WTC11 (cell line): Measurements from ENCODE around the gene MARCHF11. TPM values are rescaled to one million over a fixed set of nuclear protein-coding genes. Genes with fewer than 3 reads are reported as not detected.

Experiments used
- ATAC-seq: fragments of 200-7000 bp; cut with Tn5 transposase; 2 replicates; pipeline ENCODE4 v1.10.0; 2021; ENCODE audit warnings: mild to moderate bottlenecking, moderate library complexity
- CTCF ChIA-PET: fragments of 300-600 bp; sonication (Branson Sonifier 250); formaldehyde crosslinking; loops from one replicate; lab custom pipeline; 2021; ENCODE audit warnings: antibody characterized with exemption; lab: Charles Lee
- POLR2A ChIA-PET: fragments of 350-600 bp; sonication (Branson Sonifier 250); formaldehyde crosslinking; loops from one replicate; lab custom pipeline; 2021; ENCODE audit warnings: antibody characterized with exemption; lab: Charles Lee
- DNase-seq: peaks from one replicate; pipeline ENCODE4 v3.0.0; 2021; ENCODE audit warnings: low spot score
- H3K27ac Mint-ChIP-seq: 2 replicates; pipeline ENCODE4 v1.8.0; 2021; ENCODE audit warnings: mixed read lengths
- H3K27me3 Mint-ChIP-seq: 2 replicates; pipeline ENCODE4 v1.8.0; 2021; ENCODE audit warnings: low read depth, mild to moderate bottlenecking, moderate library complexity, mixed read lengths
- H3K36me3 Mint-ChIP-seq: 2 replicates; pipeline ENCODE4 v1.8.0; 2021; ENCODE audit warnings: mixed read lengths
- H3K4me1 Mint-ChIP-seq: 2 replicates; pipeline ENCODE4 v1.8.0; 2022; ENCODE audit warnings: mixed read lengths
- H3K4me3 Mint-ChIP-seq: 2 replicates; pipeline ENCODE4 v1.8.0; 2021; ENCODE audit warnings: mild to moderate bottlenecking, moderate library complexity, mixed read lengths
- H3K9me3 Mint-ChIP-seq: 2 replicates; pipeline ENCODE4 v1.8.0; 2021; ENCODE audit warnings: mixed read lengths
- AR ChIP-seq: fragments of 250-450 bp; sonication (Bioruptor Pico); IDR thresholded peaks from 2 replicates; pipeline ENCODE4 v1.9.0; 2021; ENCODE audit warnings: mild to moderate bottlenecking
- ATF2 ChIP-seq: sonication (generic); formaldehyde crosslinking; IDR thresholded peaks from 2 replicates; pipeline ENCODE4 v1.8.1; 2022; ENCODE audit warnings: low read depth, missing genetic modification reagents, borderline replicate concordance
- ATF3 ChIP-seq: sonication (generic); formaldehyde crosslinking; conservative IDR thresholded peaks from 2 replicates; pipeline ENCODE4 v1.8.1; 2022; ENCODE audit warnings: mild to moderate bottlenecking, missing genetic modification reagents
- CBFB ChIP-seq: sonication (generic); formaldehyde crosslinking; IDR thresholded peaks from 2 replicates; pipeline ENCODE4 v1.8.1; 2022; ENCODE audit warnings: mild to moderate bottlenecking, low read depth, missing genetic modification reagents
- CTCF ChIP-seq: fragments of 200-600 bp; IDR thresholded peaks from 2 replicates; pipeline ENCODE4 v1.8.0; 2022; ENCODE audit warnings: antibody characterized with exemption
- E2F5 ChIP-seq: sonication (generic); formaldehyde crosslinking; IDR thresholded peaks from 2 replicates; pipeline ENCODE4 v1.8.1; 2022; ENCODE audit warnings: mild to moderate bottlenecking, moderate library complexity, missing genetic modification reagents
- EMX1 ChIP-seq: fragments of 250-450 bp; sonication (Bioruptor Pico); IDR thresholded peaks from 2 replicates; pipeline ENCODE4 v1.8.0; 2021; ENCODE audit warnings: mild to moderate bottlenecking
- FOXK1 ChIP-seq: sonication (generic); formaldehyde crosslinking; IDR thresholded peaks from 2 replicates; pipeline ENCODE4 v1.8.0; 2022; ENCODE audit warnings: mild to moderate bottlenecking, moderate library complexity, missing genetic modification reagents
- NFE2L1 ChIP-seq: sonication (generic); formaldehyde crosslinking; IDR thresholded peaks from 2 replicates; pipeline ENCODE4 v1.8.1; 2023; ENCODE audit warnings: missing genetic modification reagents
- NFYB ChIP-seq: sonication (generic); formaldehyde crosslinking; conservative IDR thresholded peaks from 2 replicates; pipeline ENCODE4 v1.8.0; 2022; ENCODE audit warnings: low read depth, missing genetic modification reagents
- RORB ChIP-seq: fragments of 250-450 bp; sonication (Bioruptor Pico); IDR thresholded peaks from 2 replicates; pipeline ENCODE4 v1.9.0; 2021; ENCODE audit warnings: mild to moderate bottlenecking
- SOX15 ChIP-seq: fragments of 250-450 bp; sonication (Bioruptor Pico); IDR thresholded peaks from 2 replicates; pipeline ENCODE4 v1.9.0; 2021; ENCODE audit warnings: mild to moderate bottlenecking
- ZBTB21 ChIP-seq: sonication (generic); formaldehyde crosslinking; IDR thresholded peaks from 2 replicates; pipeline ENCODE4 v1.8.1; 2023; ENCODE audit warnings: mild to moderate bottlenecking, missing genetic modification reagents, borderline replicate concordance
- ZNF138 ChIP-seq: sonication (generic); formaldehyde crosslinking; conservative IDR thresholded peaks from 2 replicates; pipeline ENCODE4 v1.8.1; 2022; ENCODE audit warnings: mild to moderate bottlenecking, moderate library complexity, missing genetic modification reagents
- ZNF219 ChIP-seq: sonication (generic); formaldehyde crosslinking; IDR thresholded peaks from 2 replicates; pipeline ENCODE4 v1.8.0; 2023; ENCODE audit warnings: missing genetic modification reagents, mild to moderate bottlenecking, borderline replicate concordance
- ZNF281 ChIP-seq: sonication (generic); formaldehyde crosslinking; IDR thresholded peaks from 2 replicates; pipeline ENCODE4 v1.8.0; 2023; ENCODE audit warnings: mild to moderate bottlenecking, missing genetic modification reagents
- ZNF317 ChIP-seq: sonication (generic); formaldehyde crosslinking; IDR thresholded peaks from 2 replicates; pipeline ENCODE4 v1.8.1; 2023; ENCODE audit warnings: low read depth, mild to moderate bottlenecking, moderate library complexity, missing genetic modification reagents, borderline replicate concordance
- ZSCAN18 ChIP-seq: fragments of 250-450 bp; sonication (Bioruptor Pico); IDR thresholded peaks from 2 replicates; pipeline ENCODE4 v2.1.2; 2022; ENCODE audit warnings: mild to moderate bottlenecking, moderate library complexity
- total RNA-seq: library from RNA; stranded (reverse); gene quantifications from 3 replicates; pipeline ENCODE4 v1.2.3, GENCODE V29; 2021

Gene MARCHF11
- total RNA-seq, 1 experiment from 2014 or later, result 2.9 TPM

GRCh38 chr5:16169550-16169949 is 10.0 kb downstream of the MARCHF11 start (continued):
- no peak for TF ChIP-seq EMX1 (CRISPR knock-in tag)
- no peak for TF ChIP-seq ATF3 (CRISPR knock-in tag)
- no peak for TF ChIP-seq AR (CRISPR knock-in tag)
- no peak for TF ChIP-seq NFYB (CRISPR knock-in tag)
- TF ChIP-seq ZSCAN18, result no peak
- no peak for TF ChIP-seq FOXK1 (CRISPR knock-in tag)

- ATAC-seq, result peak; percentile 99
- ChIA-PET POLR2A (interaction anchor here (0.5 kb wide), 1 partner anchor 286 kb away, joined by 3 read pairs; no protein-coding TSS in a partner anchor), CTCF (interaction anchor here (0.6 to 2.1 kb wide), 28 partner anchors 9 to 441 kb away, joined by 3 to 82 read pairs (median 3); partner anchors contain the start of gene MARCHF11)
- no peak for DNase-seq
- Mint-ChIP-seq H3K4me1 (no peaks in the 10 kb centered on the region), H3K36me3 (no peaks in the 10 kb centered on the region), H3K27me3 (no peaks in the 10 kb centered on the region), H3K27ac (no peak overlapping the region), H3K9me3 (no peaks in the 10 kb centered on the region), H3K4me3 (no peak overlapping the region)
- TF ChIP-seq SOX15 (CRISPR knock-in tag) (no peak), CTCF (peak; percentile 54)
These were observed 18.9 kb downstream of the MARCHF11 start for GRCh38 chr5:16160706-16161105.

GRCh38 chr5:16159636-16160035 is 20.0 kb downstream of the MARCHF11 start:
- H3K4me3 Mint-ChIP-seq, result no peak overlapping the region
- H3K9me3 Mint-ChIP-seq, result no peaks in the 10 kb centered on the region
- no peak overlapping the region for H3K27ac Mint-ChIP-seq
- no peaks in the 10 kb centered on the region for H3K27me3 Mint-ChIP-seq
- TF ChIP-seq ATF2 (CRISPR knock-in tag), result no peak
- TF ChIP-seq ZBTB21 (CRISPR knock-in tag), result no peak
- no peak for TF ChIP-seq ZNF219 (CRISPR knock-in tag)
- no peak for TF ChIP-seq ZNF138 (CRISPR knock-in tag)
- no peak for TF ChIP-seq E2F5 (CRISPR knock-in tag)
- TF ChIP-seq RORB, result no peak
- no peak for TF ChIP-seq NFE2L1 (CRISPR knock-in tag)
- no peak for TF ChIP-seq CBFB (CRISPR knock-in tag)
- TF ChIP-seq ZNF317 (CRISPR knock-in tag), result no peak
- TF ChIP-seq ZNF281 (CRISPR knock-in tag), result no peak
- TF ChIP-seq, all 79 proteins: peak for 0
- no peak for DNase-seq
- ChIA-PET CTCF (interaction anchor here (1.6 to 2.1 kb wide), 2 partner anchors 296 to 391 kb away, joined by 5 to 82 read pairs; no protein-coding TSS in a partner anchor), POLR2A (no interaction called here)
- ATAC-seq, result no peak
- no peaks in the 10 kb centered on the region for H3K36me3 Mint-ChIP-seq
- H3K4me1 Mint-ChIP-seq, result no peaks in the 10 kb centered on the region
